HEK293 (cell line): ENCODE results near the gene TMEM179.

Source experiments
- CTCF ChIA-PET: fragments of 350-600 bp; formaldehyde crosslinking; extraction: SDS; loops from one replicate; lab custom pipeline; 2021; ENCODE audit warnings: antibody characterized with exemption; lab: Yijun Ruan, JAX
- POLR2A ChIA-PET: fragments of 300-600 bp; formaldehyde crosslinking; extraction: SDS; loops from one replicate; lab custom pipeline; 2020; ENCODE audit warnings: antibody characterized with exemption, inconsistent platforms; lab: Yijun Ruan, JAX
- H3K27ac ChIP-seq: fragments of 200-500 bp; sonication (Bioruptor generic); 2 replicates; pipeline ENCODE4 v1.5.1; 2014; ENCODE audit warnings: low read depth, low read length, control low read depth, inconsistent platforms; ENCODE audit errors: extremely low read depth
- H3K36me3 ChIP-seq, 2 experiments: fragments of 200-500 bp in 1 of 2; sonication (Bioruptor generic) in 1 of 2; 1 replicate in 1 of 2; 2 replicates in 1 of 2; pipeline ENCODE4 v1.5.1; 2014 to 2017; ENCODE audit warnings: inconsistent platforms in 2 of 2, low read length in 2 of 2; ENCODE audit not compliant: control insufficient read depth in 2 of 2, insufficient read depth in 1 of 2
- H3K4me1 ChIP-seq: fragments of 200-500 bp; sonication (Bioruptor generic); 2 replicates; pipeline ENCODE4 v1.5.1; 2014; ENCODE audit warnings: mild to moderate bottlenecking, low read length, inconsistent platforms; ENCODE audit not compliant: control insufficient read depth, insufficient read depth
- H3K4me3 ChIP-seq: 2 replicates; pipeline ENCODE4 v1.5.1; 2011; ENCODE audit warnings: low read depth, mild to moderate bottlenecking, control low read depth, low read length, moderate library complexity
- H3K9me3 ChIP-seq: fragments of 200-500 bp; sonication (Bioruptor generic); 2 replicates; pipeline ENCODE4 v1.5.1; 2014; ENCODE audit warnings: low read depth, low read length, inconsistent platforms; ENCODE audit not compliant: control insufficient read depth, insufficient read depth
- GLI2 ChIP-seq: fragments of 450-650 bp; formaldehyde crosslinking; IDR thresholded peaks from 2 replicates; pipeline ENCODE4; 2017; ENCODE audit warnings: missing biosample characterization, missing genetic modification characterization, low read depth, borderline replicate concordance
- GLIS2 ChIP-seq: fragments of 450-650 bp; formaldehyde crosslinking; IDR thresholded peaks from 2 replicates; pipeline ENCODE4 v1.5.1; 2016; ENCODE audit warnings: missing biosample characterization, missing genetic modification characterization
- IKZF3 ChIP-seq: fragments of 450-650 bp; IDR thresholded peaks from 2 replicates; pipeline ENCODE4 v1.5.0; 2018; ENCODE audit warnings: missing biosample characterization, mild to moderate bottlenecking, missing genetic modification characterization, moderate library complexity
- KLF16 ChIP-seq: fragments of 450-650 bp; formaldehyde crosslinking; IDR thresholded peaks from 2 replicates; pipeline ENCODE4 v1.5.1; 2017; ENCODE audit warnings: missing biosample characterization, missing genetic modification characterization
- KLF9 ChIP-seq: fragments of 450-650 bp; formaldehyde crosslinking; IDR thresholded peaks from 2 replicates; pipeline ENCODE4 v1.5.1; 2016; ENCODE audit warnings: missing biosample characterization, missing genetic modification characterization, low read depth
- SP7 ChIP-seq: fragments of 450-650 bp; formaldehyde crosslinking; IDR thresholded peaks from 2 replicates; pipeline ENCODE4 v1.5.1; 2016; ENCODE audit warnings: missing biosample characterization, missing genetic modification characterization
- ZBTB17 ChIP-seq: fragments of 450-650 bp; formaldehyde crosslinking; IDR thresholded peaks from 2 replicates; pipeline ENCODE4 v1.5.1; 2016; ENCODE audit warnings: missing biosample characterization, missing genetic modification characterization
- ZBTB20 ChIP-seq: fragments of 450-650 bp; formaldehyde crosslinking; IDR thresholded peaks from 2 replicates; pipeline ENCODE4 v1.5.1; 2016; ENCODE audit warnings: missing biosample characterization, missing genetic modification characterization
- ZBTB21 ChIP-seq: fragments of 450-650 bp; formaldehyde crosslinking; IDR thresholded peaks from 2 replicates; pipeline ENCODE4 v1.5.1; 2017; ENCODE audit warnings: missing biosample characterization, missing genetic modification characterization
- ZBTB7A ChIP-seq: fragments of 450-650 bp; formaldehyde crosslinking; IDR thresholded peaks from 2 replicates; pipeline ENCODE4 v1.5.1; 2016; ENCODE audit warnings: low read depth, missing biosample characterization, missing genetic modification characterization
- ZBTB8A ChIP-seq: fragments of 450-650 bp; formaldehyde crosslinking; IDR thresholded peaks from 2 replicates; pipeline ENCODE4 v1.5.1; 2016; ENCODE audit warnings: missing biosample characterization, missing genetic modification characterization
- ZFHX2 ChIP-seq: fragments of 450-650 bp; formaldehyde crosslinking; conservative IDR thresholded peaks from 2 replicates; pipeline ENCODE4 v1.5.1; 2016; ENCODE audit warnings: missing biosample characterization, missing genetic modification characterization
- ZNF10 ChIP-seq: fragments of 450-650 bp; formaldehyde crosslinking; IDR thresholded peaks from 2 replicates; pipeline ENCODE4 v1.5.1; 2017; ENCODE audit warnings: missing biosample characterization, missing genetic modification characterization
- ZNF174 ChIP-seq: fragments of 450-650 bp; formaldehyde crosslinking; IDR thresholded peaks from 2 replicates; pipeline ENCODE4 v1.5.0; 2017; ENCODE audit warnings: missing biosample characterization, mild to moderate bottlenecking, missing genetic modification characterization
- ZNF2 ChIP-seq: fragments of 450-650 bp; formaldehyde crosslinking; IDR thresholded peaks from 2 replicates; pipeline ENCODE4 v1.5.1; 2016; ENCODE audit warnings: missing biosample characterization, missing genetic modification characterization
- ZNF404 ChIP-seq: fragments of 450-650 bp; formaldehyde crosslinking; IDR thresholded peaks from 2 replicates; pipeline ENCODE4 v1.5.1; 2017; ENCODE audit warnings: missing biosample characterization, missing genetic modification characterization
- ZNF629 ChIP-seq: fragments of 450-650 bp; formaldehyde crosslinking; IDR thresholded peaks from 2 replicates; pipeline ENCODE4 v1.5.1; 2017; ENCODE audit warnings: missing biosample characterization, missing genetic modification characterization
- ZNF701 ChIP-seq: fragments of 450-650 bp; formaldehyde crosslinking; IDR thresholded peaks from 2 replicates; pipeline ENCODE4 v1.5.1; 2016; ENCODE audit warnings: missing biosample characterization, missing genetic modification characterization
- ZNF707 ChIP-seq: fragments of 450-650 bp; formaldehyde crosslinking; IDR thresholded peaks from 2 replicates; pipeline ENCODE4 v1.5.1; 2016; ENCODE audit warnings: missing biosample characterization, missing genetic modification characterization
- ZNF747 ChIP-seq: fragments of 450-650 bp; formaldehyde crosslinking; IDR thresholded peaks from 2 replicates; pipeline ENCODE4 v1.5.1; 2016; ENCODE audit warnings: missing biosample characterization, missing genetic modification characterization
- TF ChIP-seq, protein P1 (sequence below): fragments of 450-650 bp; formaldehyde crosslinking; IDR thresholded peaks from 2 replicates; pipeline ENCODE4 v1.5.1; 2016; ENCODE audit warnings: missing biosample characterization, missing genetic modification characterization, borderline replicate concordance
- TF ChIP-seq, protein P2 (sequence below): fragments of 450-650 bp; formaldehyde crosslinking; IDR thresholded peaks from 2 replicates; pipeline ENCODE4 v1.5.1; 2016; ENCODE audit warnings: missing biosample characterization, missing genetic modification characterization
- TF ChIP-seq, protein P3 (sequence below): fragments of 450-650 bp; formaldehyde crosslinking; IDR thresholded peaks from 2 replicates; pipeline ENCODE4 v1.5.1; 2016; ENCODE audit warnings: missing biosample characterization, missing genetic modification characterization
- TF ChIP-seq, protein P4 (sequence below): fragments of 450-650 bp; formaldehyde crosslinking; IDR thresholded peaks from 2 replicates; pipeline ENCODE4 v1.5.1; 2016; ENCODE audit warnings: missing biosample characterization, missing genetic modification characterization

Gene TMEM179

DNA sequence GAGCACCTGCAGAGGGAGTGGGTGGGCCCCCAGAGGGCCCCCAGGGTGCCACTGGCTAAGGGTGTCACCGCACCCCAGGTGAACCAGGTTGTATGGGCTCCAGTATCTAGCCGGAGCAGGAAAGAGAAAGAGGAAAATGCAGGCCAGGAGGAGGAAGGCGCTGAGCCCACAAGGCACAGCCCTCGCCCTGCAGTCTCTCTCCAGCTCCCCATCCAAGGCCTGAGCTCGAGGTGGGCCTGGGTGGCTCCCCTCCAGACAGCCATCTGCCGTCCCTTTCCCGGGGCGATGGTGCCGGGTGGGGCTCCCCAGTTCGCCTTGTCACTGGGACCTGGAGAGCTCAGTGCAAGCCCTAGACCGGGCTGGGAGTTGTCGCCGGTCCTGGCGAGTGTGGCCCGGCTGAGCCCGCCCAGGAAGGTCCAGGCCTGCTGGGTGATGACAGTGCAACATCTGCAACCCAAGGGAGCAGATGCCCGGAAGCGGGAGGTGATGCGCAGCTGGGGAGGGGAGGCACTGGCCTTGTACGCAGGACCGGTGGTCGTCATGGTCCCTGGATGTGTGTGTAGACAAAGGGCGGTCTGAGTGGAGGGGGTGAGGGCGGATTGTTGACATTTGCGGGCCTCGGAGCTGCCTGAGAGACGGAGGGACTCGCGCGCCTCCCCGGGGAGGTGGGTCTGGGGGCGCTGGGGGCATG, 716 bp downstream of the TMEM179 start:
- TF ChIP-seq ZBTB20 (tag by site-specific recombination) (no peak), GLI2 (tag by site-specific recombination) (no peak)
- TF ChIP-seq, all 188 proteins: peak for 0
- H3K9me3 ChIP-seq: no peaks in the 10 kb centered on the region
- no peaks in the 10 kb centered on the region for H3K4me1 ChIP-seq
- ChIA-PET POLR2A (no interaction called here), CTCF (no interaction called here)
- no peak overlapping the region for H3K4me3 ChIP-seq
- H3K27ac ChIP-seq: no peak overlapping the region
- no peaks in the 10 kb centered on the region for H3K36me3 ChIP-seq

DNA sequence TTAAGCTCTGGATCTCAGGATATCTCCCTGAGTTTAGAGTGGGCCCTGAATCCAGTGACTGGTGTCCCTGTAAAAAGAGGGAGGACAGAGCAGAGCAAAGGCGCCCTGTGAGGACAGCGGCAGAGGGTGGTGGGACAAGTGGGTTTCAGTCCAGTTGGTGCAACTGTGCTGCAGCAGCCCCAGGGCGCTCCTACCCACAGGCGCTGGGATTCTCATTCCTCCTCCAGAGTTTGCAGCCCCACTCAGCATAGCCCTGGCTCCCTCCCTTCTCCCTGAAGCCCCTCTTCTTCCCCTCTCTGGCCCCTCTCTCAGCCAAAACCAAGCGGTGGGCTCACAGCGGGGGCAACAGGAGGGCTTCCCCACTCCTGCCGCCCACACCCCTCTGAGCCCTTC, 1.6 kb downstream of the TMEM179 start:
- H3K27ac ChIP-seq: no peak overlapping the region
- TF ChIP-seq, protein P1, sequence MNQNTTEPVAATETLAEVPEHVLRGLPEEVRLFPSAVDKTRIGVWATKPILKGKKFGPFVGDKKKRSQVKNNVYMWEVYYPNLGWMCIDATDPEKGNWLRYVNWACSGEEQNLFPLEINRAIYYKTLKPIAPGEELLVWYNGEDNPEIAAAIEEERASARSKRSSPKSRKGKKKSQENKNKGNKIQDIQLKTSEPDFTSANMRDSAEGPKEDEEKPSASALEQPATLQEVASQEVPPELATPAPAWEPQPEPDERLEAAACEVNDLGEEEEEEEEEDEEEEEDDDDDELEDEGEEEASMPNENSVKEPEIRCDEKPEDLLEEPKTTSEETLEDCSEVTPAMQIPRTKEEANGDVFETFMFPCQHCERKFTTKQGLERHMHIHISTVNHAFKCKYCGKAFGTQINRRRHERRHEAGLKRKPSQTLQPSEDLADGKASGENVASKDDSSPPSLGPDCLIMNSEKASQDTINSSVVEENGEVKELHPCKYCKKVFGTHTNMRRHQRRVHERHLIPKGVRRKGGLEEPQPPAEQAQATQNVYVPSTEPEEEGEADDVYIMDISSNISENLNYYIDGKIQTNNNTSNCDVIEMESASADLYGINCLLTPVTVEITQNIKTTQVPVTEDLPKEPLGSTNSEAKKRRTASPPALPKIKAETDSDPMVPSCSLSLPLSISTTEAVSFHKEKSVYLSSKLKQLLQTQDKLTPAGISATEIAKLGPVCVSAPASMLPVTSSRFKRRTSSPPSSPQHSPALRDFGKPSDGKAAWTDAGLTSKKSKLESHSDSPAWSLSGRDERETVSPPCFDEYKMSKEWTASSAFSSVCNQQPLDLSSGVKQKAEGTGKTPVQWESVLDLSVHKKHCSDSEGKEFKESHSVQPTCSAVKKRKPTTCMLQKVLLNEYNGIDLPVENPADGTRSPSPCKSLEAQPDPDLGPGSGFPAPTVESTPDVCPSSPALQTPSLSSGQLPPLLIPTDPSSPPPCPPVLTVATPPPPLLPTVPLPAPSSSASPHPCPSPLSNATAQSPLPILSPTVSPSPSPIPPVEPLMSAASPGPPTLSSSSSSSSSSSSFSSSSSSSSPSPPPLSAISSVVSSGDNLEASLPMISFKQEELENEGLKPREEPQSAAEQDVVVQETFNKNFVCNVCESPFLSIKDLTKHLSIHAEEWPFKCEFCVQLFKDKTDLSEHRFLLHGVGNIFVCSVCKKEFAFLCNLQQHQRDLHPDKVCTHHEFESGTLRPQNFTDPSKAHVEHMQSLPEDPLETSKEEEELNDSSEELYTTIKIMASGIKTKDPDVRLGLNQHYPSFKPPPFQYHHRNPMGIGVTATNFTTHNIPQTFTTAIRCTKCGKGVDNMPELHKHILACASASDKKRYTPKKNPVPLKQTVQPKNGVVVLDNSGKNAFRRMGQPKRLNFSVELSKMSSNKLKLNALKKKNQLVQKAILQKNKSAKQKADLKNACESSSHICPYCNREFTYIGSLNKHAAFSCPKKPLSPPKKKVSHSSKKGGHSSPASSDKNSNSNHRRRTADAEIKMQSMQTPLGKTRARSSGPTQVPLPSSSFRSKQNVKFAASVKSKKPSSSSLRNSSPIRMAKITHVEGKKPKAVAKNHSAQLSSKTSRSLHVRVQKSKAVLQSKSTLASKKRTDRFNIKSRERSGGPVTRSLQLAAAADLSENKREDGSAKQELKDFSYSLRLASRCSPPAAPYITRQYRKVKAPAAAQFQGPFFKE (tag by site-specific recombination): no peak
- TF ChIP-seq, protein P2, sequence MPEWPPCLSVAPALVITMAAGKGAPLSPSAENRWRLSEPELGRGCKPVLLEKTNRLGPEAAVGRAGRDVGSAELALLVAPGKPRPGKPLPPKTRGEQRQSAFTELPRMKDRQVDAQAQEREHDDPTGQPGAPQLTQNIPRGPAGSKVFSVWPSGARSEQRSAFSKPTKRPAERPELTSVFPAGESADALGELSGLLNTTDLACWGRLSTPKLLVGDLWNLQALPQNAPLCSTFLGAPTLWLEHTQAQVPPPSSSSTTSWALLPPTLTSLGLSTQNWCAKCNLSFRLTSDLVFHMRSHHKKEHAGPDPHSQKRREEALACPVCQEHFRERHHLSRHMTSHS (tag by site-specific recombination): no peak
- TF ChIP-seq GLIS2 (tag by site-specific recombination) (no peak), ZBTB7A (tag by site-specific recombination) (no peak), ZFHX2 (tag by site-specific recombination) (no peak), ZBTB8A (tag by site-specific recombination) (no peak), ZNF701 (tag by site-specific recombination) (no peak), ZNF404 (no peak), ZNF10 (tag by site-specific recombination) (no peak), ZBTB21 (no peak), ZNF707 (tag by site-specific recombination) (no peak)
- TF ChIP-seq, all 188 proteins: peak for 0
- H3K4me3 ChIP-seq: no peak overlapping the region
- H3K9me3 ChIP-seq: no peaks in the 10 kb centered on the region
- CTCF ChIA-PET: no interaction called here
- no peaks in the 10 kb centered on the region for H3K36me3 ChIP-seq
- no peaks in the 10 kb centered on the region for H3K4me1 ChIP-seq
- POLR2A ChIA-PET: no interaction called here

DNA sequence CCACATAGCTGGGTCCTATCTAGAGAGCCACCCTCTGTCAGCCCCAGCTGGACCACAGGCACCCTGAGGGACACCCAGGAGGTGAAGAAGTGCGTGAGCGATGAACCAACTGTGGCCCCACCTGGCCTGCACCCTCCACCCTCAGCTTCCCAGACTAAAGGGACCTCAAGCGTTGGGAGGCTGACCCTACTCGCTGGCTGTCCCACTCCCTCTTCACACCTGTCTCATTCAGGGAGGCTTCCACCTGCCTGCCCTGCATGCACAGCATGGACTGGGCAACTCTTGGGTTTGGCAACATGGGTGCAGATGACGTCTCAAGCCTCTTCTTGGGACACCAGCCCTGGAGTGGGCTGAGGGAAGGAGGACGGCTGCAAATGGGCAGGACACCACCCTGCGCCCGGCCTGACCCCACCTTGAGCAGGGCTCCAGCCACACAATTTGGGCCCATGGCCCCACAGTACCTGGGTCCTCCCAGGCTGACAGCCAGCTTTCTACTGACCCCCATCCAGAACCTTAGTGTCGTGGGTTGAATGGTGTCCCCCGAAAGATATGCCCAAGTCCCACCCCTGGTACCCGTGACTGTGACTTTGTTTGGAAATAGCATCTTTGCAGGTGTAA, 2.1 kb downstream of the TMEM179 start:
- Histone ChIP-seq H3K4me1 (no peaks in the 10 kb centered on the region), H3K4me3 (no peak overlapping the region), H3K27ac (no peak overlapping the region), H3K9me3 (no peaks in the 10 kb centered on the region), H3K36me3 (no peaks in the 10 kb centered on the region)
- CTCF ChIA-PET: interaction anchor here (0.6 to 1.0 kb wide), 2 partner anchors 21 to 262 kb away, joined by 3 to 4 read pairs; no protein-coding TSS in a partner anchor
- POLR2A ChIA-PET: no interaction called here
- TF ChIP-seq KLF16 (tag by site-specific recombination): no peak
- no peak for TF ChIP-seq ZNF174
- TF ChIP-seq, protein P3, sequence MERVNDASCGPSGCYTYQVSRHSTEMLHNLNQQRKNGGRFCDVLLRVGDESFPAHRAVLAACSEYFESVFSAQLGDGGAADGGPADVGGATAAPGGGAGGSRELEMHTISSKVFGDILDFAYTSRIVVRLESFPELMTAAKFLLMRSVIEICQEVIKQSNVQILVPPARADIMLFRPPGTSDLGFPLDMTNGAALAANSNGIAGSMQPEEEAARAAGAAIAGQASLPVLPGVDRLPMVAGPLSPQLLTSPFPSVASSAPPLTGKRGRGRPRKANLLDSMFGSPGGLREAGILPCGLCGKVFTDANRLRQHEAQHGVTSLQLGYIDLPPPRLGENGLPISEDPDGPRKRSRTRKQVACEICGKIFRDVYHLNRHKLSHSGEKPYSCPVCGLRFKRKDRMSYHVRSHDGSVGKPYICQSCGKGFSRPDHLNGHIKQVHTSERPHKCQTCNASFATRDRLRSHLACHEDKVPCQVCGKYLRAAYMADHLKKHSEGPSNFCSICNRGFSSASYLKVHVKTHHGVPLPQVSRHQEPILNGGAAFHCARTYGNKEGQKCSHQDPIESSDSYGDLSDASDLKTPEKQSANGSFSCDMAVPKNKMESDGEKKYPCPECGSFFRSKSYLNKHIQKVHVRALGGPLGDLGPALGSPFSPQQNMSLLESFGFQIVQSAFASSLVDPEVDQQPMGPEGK: no peak
- no peak for TF ChIP-seq KLF9
- TF ChIP-seq ZNF747 (tag by site-specific recombination): no peak
- no peak for TF ChIP-seq ZBTB17 (tag by site-specific recombination)
- TF ChIP-seq ZNF629 (tag by site-specific recombination): no peak
- TF ChIP-seq, protein P4, sequence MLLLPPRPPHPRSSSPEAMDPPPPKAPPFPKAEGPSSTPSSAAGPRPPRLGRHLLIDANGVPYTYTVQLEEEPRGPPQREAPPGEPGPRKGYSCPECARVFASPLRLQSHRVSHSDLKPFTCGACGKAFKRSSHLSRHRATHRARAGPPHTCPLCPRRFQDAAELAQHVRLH: no peak
- TF ChIP-seq IKZF3 (tag by site-specific recombination): no peak
- TF ChIP-seq SP7: no peak
- no peak for TF ChIP-seq ZNF2
